Mononuclear cell (primary cell): ENCODE results near the gene PPIF. TPM values are rescaled to one million over a fixed set of nuclear protein-coding genes. Genes with fewer than 3 reads are reported as not detected.

Experiments used
- H3K27me3 ChIP-seq: 2 replicates; pipeline ENCODE4 v1.6.0; 2011; ENCODE audit warnings: low read length, control low read depth; ENCODE audit not compliant: insufficient read depth
- H3K4me1 ChIP-seq: 2 replicates; pipeline ENCODE4 v1.5.1; 2011; ENCODE audit warnings: mild to moderate bottlenecking, low read length, control low read depth; ENCODE audit not compliant: insufficient read depth
- H3K4me3 ChIP-seq: 2 replicates; pipeline ENCODE4 v1.5.1; 2011; ENCODE audit warnings: mild to moderate bottlenecking, low read length, moderate library complexity
- H3K9me3 ChIP-seq: 2 replicates; pipeline ENCODE4 v1.5.1; 2011; ENCODE audit warnings: low read depth, mild to moderate bottlenecking, control low read depth, low read length
- total RNA-seq: library from RNA; depleted of rRNA; stranded (reverse); fragments of >200 nt; gene quantifications from one replicate; pipeline ENCODE4 v1.2.3, GENCODE V29; 2012

The PPIF gene
- total RNA-seq, result 146 TPM

- Histone ChIP-seq H3K4me3 (peak within 1 kb of the TSS; percentile 79), H3K9me3 (no peaks in the 10 kb centered on the region), H3K4me1 (peaks cover 84% of the 10 kb centered on the region), H3K27me3 (no peaks in the 10 kb centered on the region)
Observed at GRCh38 chr10:79347226-79347893, at the start of gene PPIF. Gene PPIF, plus strand, starts transcription at chr10:79347469. Its CDS starts 80 bp downstream, at chr10:79347549.

- Histone ChIP-seq H3K4me1 (peaks cover 46% of the 10 kb centered on the region), H3K27me3 (no peaks in the 10 kb centered on the region), H3K4me3 (no peak overlapping the region), H3K9me3 (no peaks in the 10 kb centered on the region)
Observed at GRCh38 chr10:79298403-79299244, 48.6 kb upstream of the PPIF start.

GRCh38 chr10:79299397-79300241, 47.6 kb upstream of the PPIF start:
- H3K27me3 ChIP-seq, result no peaks in the 10 kb centered on the region
- H3K4me3 ChIP-seq, result no peak overlapping the region
- H3K4me1 ChIP-seq, result peaks cover 36% of the 10 kb centered on the region
- H3K9me3 ChIP-seq, result no peaks in the 10 kb centered on the region

GRCh38 chr10:79300711-79301110, 46.6 kb upstream of the PPIF start:
- H3K9me3 ChIP-seq, result no peaks in the 10 kb centered on the region
- no peaks in the 10 kb centered on the region for H3K27me3 ChIP-seq
- H3K4me1 ChIP-seq, result peaks cover 25% of the 10 kb centered on the region
- no peak overlapping the region for H3K4me3 ChIP-seq

- H3K9me3 ChIP-seq, result no peaks in the 10 kb centered on the region
- H3K4me1 ChIP-seq, result peaks cover 19% of the 10 kb centered on the region
- no peaks in the 10 kb centered on the region for H3K27me3 ChIP-seq
- H3K4me3 ChIP-seq, result no peak overlapping the region
Observed at GRCh38 chr10:79301754-79302530, 45.3 kb upstream of the PPIF start.

- no peaks in the 10 kb centered on the region for H3K27me3 ChIP-seq
- H3K4me3 ChIP-seq, result no peak overlapping the region
- H3K4me1 ChIP-seq, result peaks cover 10% of the 10 kb centered on the region
- H3K9me3 ChIP-seq, result no peaks in the 10 kb centered on the region
Observed at GRCh38 chr10:79303631-79304478, 43.4 kb upstream of the PPIF start.

- no peaks in the 10 kb centered on the region for H3K9me3 ChIP-seq
- H3K27me3 ChIP-seq, result no peaks in the 10 kb centered on the region
- peaks cover 8% of the 10 kb centered on the region for H3K4me1 ChIP-seq
- H3K4me3 ChIP-seq, result no peak overlapping the region
Observed at GRCh38 chr10:79304479-79305087, 42.7 kb upstream of the PPIF start.

GRCh38 chr10:79305515-79305914, 41.8 kb upstream of the PPIF start:
- H3K9me3 ChIP-seq, result no peaks in the 10 kb centered on the region

GRCh38 chr10:79305988-79306387, 41.3 kb upstream of the PPIF start:
- Histone ChIP-seq H3K4me1 (peaks cover 10% of the 10 kb centered on the region), H3K4me3 (no peak overlapping the region), H3K27me3 (no peaks in the 10 kb centered on the region), H3K9me3 (no peaks in the 10 kb centered on the region)

More at GRCh38 chr10:79305515-79305914, 41.8 kb upstream of the PPIF start:
- Histone ChIP-seq H3K4me1 (peaks cover 10% of the 10 kb centered on the region), H3K27me3 (no peaks in the 10 kb centered on the region), H3K4me3 (no peak overlapping the region)

- Histone ChIP-seq H3K4me1 (peaks cover 10% of the 10 kb centered on the region), H3K27me3 (no peaks in the 10 kb centered on the region), H3K4me3 (no peak overlapping the region), H3K9me3 (no peaks in the 10 kb centered on the region)
Observed at GRCh38 chr10:79306644-79307220, 40.5 kb upstream of the PPIF start.

GRCh38 chr10:79308016-79308415, 39.3 kb upstream of the PPIF start:
- H3K9me3 ChIP-seq, result no peaks in the 10 kb centered on the region
- H3K4me3 ChIP-seq, result no peak overlapping the region
- no peaks in the 10 kb centered on the region for H3K27me3 ChIP-seq
- H3K4me1 ChIP-seq, result peaks cover 10% of the 10 kb centered on the region

- Histone ChIP-seq H3K4me1 (peaks cover 10% of the 10 kb centered on the region), H3K27me3 (no peaks in the 10 kb centered on the region), H3K4me3 (no peak overlapping the region), H3K9me3 (no peaks in the 10 kb centered on the region)
Observed at GRCh38 chr10:79308969-79309665, 38.2 kb upstream of the PPIF start.
